ENCODE measurements around the gene LYRM2.

GRCh38 chr6:89574910-89575561, 63.5 kb downstream of the LYRM2 start:
- no peak for TF ChIP-seq CTCF (IDR thresholded peaks at IDR 0.05; ENCODE audit: insufficient read depth, low read length, poor library complexity, severe bottlenecking)
- TF ChIP-seq EZH2phosphoT487 (conservative IDR thresholded peaks at IDR 0.05; ENCODE audit: low read length) = no peak

All from SU-DHL-6 (cell line).